Mononuclear cell (primary cell): ENCODE measurements around the gene CABP4. TPM values are rescaled to one million over a fixed set of nuclear protein-coding genes. Genes with fewer than 3 reads are reported as not detected.
A peak's percentile ranks its signal among the peaks of the same experiment; 100 is the strongest.

ENCODE experiments used
- H3K27me3 ChIP-seq: 2 replicates; pipeline ENCODE4 v1.6.0; 2011; ENCODE audit warnings: low read length, control low read depth; ENCODE audit not compliant: insufficient read depth
- H3K4me1 ChIP-seq: 2 replicates; pipeline ENCODE4 v1.5.1; 2011; ENCODE audit warnings: mild to moderate bottlenecking, low read length, control low read depth; ENCODE audit not compliant: insufficient read depth
- H3K4me3 ChIP-seq: 2 replicates; pipeline ENCODE4 v1.5.1; 2011; ENCODE audit warnings: mild to moderate bottlenecking, low read length, moderate library complexity
- H3K9me3 ChIP-seq: 2 replicates; pipeline ENCODE4 v1.5.1; 2011; ENCODE audit warnings: low read depth, mild to moderate bottlenecking, control low read depth, low read length
- total RNA-seq: library from RNA; depleted of rRNA; stranded (reverse); fragments of >200 nt; gene quantifications from one replicate; pipeline ENCODE4 v1.2.3, GENCODE V29; 2012

The CABP4 gene
- total RNA-seq, 1 donor: 2.6 TPM

DNA sequence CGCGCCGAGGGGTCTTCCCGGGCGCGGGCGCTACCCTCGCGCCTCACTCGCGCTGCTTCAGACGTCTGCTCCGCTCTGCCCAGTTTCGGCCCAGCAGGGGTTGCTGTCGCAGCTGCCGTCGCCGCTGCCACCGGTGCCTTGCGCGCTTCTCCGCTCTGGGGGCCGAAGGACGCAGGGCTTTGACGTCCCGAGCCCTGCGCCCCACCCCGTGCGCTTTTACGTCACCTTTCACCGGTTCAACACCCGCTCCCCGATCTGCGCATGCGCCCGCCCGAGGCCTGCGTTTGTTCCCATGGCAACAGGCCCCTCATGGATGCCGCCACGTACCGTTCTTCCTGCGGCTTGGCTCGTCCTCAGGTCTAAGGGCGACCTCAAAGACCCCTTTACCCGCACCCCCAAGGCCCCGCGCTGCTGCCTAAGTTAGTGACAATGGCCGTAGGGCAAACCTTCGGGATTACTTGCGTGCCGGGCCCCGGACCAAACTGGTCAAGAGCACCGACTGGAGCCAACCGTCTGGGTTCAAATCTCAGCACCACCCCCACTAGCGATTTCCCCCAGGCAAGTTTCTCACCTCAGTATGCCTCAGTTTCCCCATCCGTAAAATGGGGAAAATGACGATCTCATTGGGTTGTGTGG lies 53.5 kb downstream of the CABP4 start:
- peak overlapping the region; percentile 81 for H3K4me3 ChIP-seq
- no peaks in the 10 kb centered on the region for H3K27me3 ChIP-seq
- peaks cover 40% of the 10 kb centered on the region for H3K4me1 ChIP-seq
- H3K9me3 ChIP-seq: no peaks in the 10 kb centered on the region

DNA sequence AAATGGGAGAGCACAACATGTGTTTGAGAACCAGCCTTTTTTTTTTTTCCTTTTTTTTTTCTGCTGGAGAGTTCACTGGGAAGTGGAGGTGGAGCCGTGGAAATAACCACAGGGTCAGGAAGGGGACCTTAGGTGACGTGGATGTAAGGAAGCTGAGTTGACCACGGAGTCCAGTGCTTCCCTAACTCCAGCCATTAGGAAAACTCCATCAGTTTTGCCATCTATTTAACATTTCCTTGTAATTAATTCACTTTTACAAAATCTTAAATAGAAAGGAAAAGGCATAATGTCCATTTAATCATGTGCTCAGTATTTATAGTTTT lies 54.8 kb downstream of the CABP4 start:
- Histone ChIP-seq H3K4me3 (no peak overlapping the region), H3K4me1 (peaks cover 34% of the 10 kb centered on the region), H3K27me3 (no peaks in the 10 kb centered on the region), H3K9me3 (no peaks in the 10 kb centered on the region)

Other genes starting within 250 kb of the CABP4 start
- 185 TPM for gene GRK2, start 188.9 kb upstream of the CABP4 start, total RNA-seq
- gene ANKRD13D, start 166.1 kb upstream of the CABP4 start, total RNA-seq: 48.4 TPM
- gene SSH3, start 151.8 kb upstream of the CABP4 start, total RNA-seq: 4.6 TPM
- gene POLD4, start 101.8 kb upstream of the CABP4 start, total RNA-seq: 33.9 TPM
- 11.0 TPM for gene CLCF1, start 81.8 kb upstream of the CABP4 start, total RNA-seq
- gene RAD9A, start 63.4 kb upstream of the CABP4 start, total RNA-seq: 7.8 TPM
- gene PPP1CA, start 53.5 kb upstream of the CABP4 start, total RNA-seq: 126 TPM
- 51.6 TPM for gene TBC1D10C, start 51.3 kb upstream of the CABP4 start, total RNA-seq
- 3.3 TPM for gene CARNS1, start 39.7 kb upstream of the CABP4 start, total RNA-seq
- 52.1 TPM for gene RPS6KB2, start 26.9 kb upstream of the CABP4 start, total RNA-seq
- gene PTPRCAP, start 17.7 kb upstream of the CABP4 start, total RNA-seq: 137 TPM
- 28.1 TPM for gene CORO1B, start 11.9 kb upstream of the CABP4 start, total RNA-seq
- gene GPR152, start 2.6 kb upstream of the CABP4 start, total RNA-seq: not detected
- 18.4 TPM for gene TMEM134, start 13.9 kb downstream of the CABP4 start, total RNA-seq
- gene AIP, start 27.7 kb downstream of the CABP4 start, total RNA-seq: 77.2 TPM
- 62.0 TPM for gene PITPNM1, start 50.0 kb downstream of the CABP4 start, total RNA-seq
- gene CDK2AP2, start 52.8 kb downstream of the CABP4 start, total RNA-seq: 9.7 TPM
- gene CABP2, start 68.1 kb downstream of the CABP4 start, total RNA-seq: not detected
- gene GSTP1, start 128.5 kb downstream of the CABP4 start, total RNA-seq: 294 TPM
- 90.1 TPM for gene NDUFV1, start 151.6 kb downstream of the CABP4 start, total RNA-seq
- 2.3 TPM for gene NUDT8, start 174.6 kb downstream of the CABP4 start, total RNA-seq
- not detected for gene TBX10, start 184.4 kb downstream of the CABP4 start, total RNA-seq
- 0.31 TPM for gene ACY3, start 195.4 kb downstream of the CABP4 start, total RNA-seq
- not detected for gene ALDH3B2, start 219.3 kb downstream of the CABP4 start, total RNA-seq